ENCODE data around the gene RBM6. TPM values are rescaled to one million over a fixed set of nuclear protein-coding genes. Genes with fewer than 3 reads are reported as not detected.

The RBM6 gene
- total and polyA plus RNA-seq, 9 of the 15 experiments (the other 6 are each of a cell fraction or from before 2014, with no cell fraction given): 19.9 to 82.2 (median 57.8) TPM

DNA sequence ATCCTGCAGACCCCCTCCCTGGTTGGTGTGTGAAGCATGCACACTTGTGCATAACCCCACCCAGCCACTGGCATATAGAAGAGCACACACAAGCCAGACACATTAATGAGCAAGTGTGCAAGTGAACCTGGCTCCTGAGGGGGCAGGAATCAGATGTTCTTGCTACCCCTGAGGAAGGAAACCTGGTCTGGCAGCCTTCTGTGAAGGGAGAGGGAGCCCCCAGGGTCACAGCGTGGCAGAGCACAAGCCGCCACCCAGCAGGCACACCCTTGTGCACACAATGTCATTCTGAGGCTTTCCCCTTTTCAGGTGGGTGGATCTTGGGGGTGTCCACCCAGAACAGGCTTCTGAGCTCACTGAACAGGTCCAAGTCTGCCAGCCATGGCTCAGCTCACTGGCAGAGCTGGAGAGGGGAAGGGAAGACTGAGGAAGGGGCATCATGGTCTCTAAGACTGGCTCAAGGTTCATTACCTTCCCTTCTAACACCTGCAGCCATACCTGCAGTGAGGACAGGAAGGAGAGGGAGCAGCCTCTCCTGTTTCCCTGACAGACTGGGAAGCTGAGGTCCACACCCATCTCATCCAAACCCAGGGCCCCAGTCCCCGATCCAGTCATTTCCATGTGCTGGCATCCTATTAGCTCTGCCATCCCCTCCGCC, 183.6 kb downstream of the RBM6 start:
- Histone ChIP-seq H3K9ac (ENCODE audit: insufficient read depth in 1 of 2, low read depth in 2 of 2, low read length in 2 of 2) (no peak overlapping the region; a peak in 1 of 4 replicates), H3K36me3 (ENCODE audit: control insufficient read depth, insufficient read depth, low read length) (peaks cover 20% of the 10 kb centered on the region; the same call in 2 of the 3 replicates), H3K27ac (ENCODE audit: extremely low read depth, low read depth, low read length) (no peak overlapping the region), H3K4me2 (ENCODE audit: insufficient read depth, low read length) (no peak overlapping the region), H3K9me3 (replicated peaks; ENCODE audit: control insufficient read depth, insufficient read depth, low read depth, low read length) (no peaks in the 10 kb centered on the region), H3K4me1 (replicated peaks in 1 of 2; ENCODE audit: control insufficient read depth in 2 of 2, insufficient read depth in 2 of 2, low read length in 2 of 2) (peaks cover 0 to 17% of the 10 kb centered on the region in 2 experiments; a peak in 2 of 5 replicates), H3K4me3 (no peak overlapping the region), H4K20me1 (replicated peaks; ENCODE audit: control insufficient read depth, insufficient read depth, low read length) (peaks cover 12% of the 10 kb centered on the region), H3K27me3 (ENCODE audit: control insufficient read depth in 2 of 2, insufficient read depth in 2 of 2, low read length in 2 of 2) (no peaks in the 10 kb centered on the region), H3K79me2 (ENCODE audit: control insufficient read depth, insufficient read depth, low read length) (no peaks in the 10 kb centered on the region), H2AFZ (ENCODE audit: low read depth, low read length) (no peak overlapping the region), H3K9me1 (ENCODE audit: control insufficient read depth, insufficient read depth, low read length) (no peaks in the 10 kb centered on the region)
- intact Hi-C loops (cut with micrococcal nuclease) (loop anchor here (5.0 kb wide), 1 partner anchor 149 kb away; no protein-coding TSS in a partner anchor), in situ Hi-C loops (cut with MboI) (loop anchor here (5.0 kb wide), 1 partner anchor 59 kb away; no protein-coding TSS in a partner anchor)
- BruUV-seq (replicated peaks): no TSS peak
- no peak for TF ChIP-seq ZBTB8A (IDR thresholded peaks at IDR 0.05; ENCODE audit: partially characterized antibody)
- WGBS (ENCODE audit: insufficient coverage, low coverage, missing lambda C conversion rate): 0% methylated on average over 2 of the region's 4 CpGs
- ATAC-seq: no peak
- POLR2A ChIA-PET: interaction anchor here (0.8 to 2.2 kb wide), 2 partner anchors 10 to 11 kb away, joined by 3 to 10 read pairs; no protein-coding TSS in a partner anchor
- CTCF ChIA-PET (ENCODE audit: low intra/inter-chr PET ratio): interaction anchor here (4.4 kb wide), 1 partner anchor 66 kb away, joined by 34 read pairs; no protein-coding TSS in a partner anchor
- FAIRE-seq: no peak
- no peak for DNase-seq (ENCODE audit: extremely low read depth in 1 of 4, low spot score in 3 of 4)

DNA sequence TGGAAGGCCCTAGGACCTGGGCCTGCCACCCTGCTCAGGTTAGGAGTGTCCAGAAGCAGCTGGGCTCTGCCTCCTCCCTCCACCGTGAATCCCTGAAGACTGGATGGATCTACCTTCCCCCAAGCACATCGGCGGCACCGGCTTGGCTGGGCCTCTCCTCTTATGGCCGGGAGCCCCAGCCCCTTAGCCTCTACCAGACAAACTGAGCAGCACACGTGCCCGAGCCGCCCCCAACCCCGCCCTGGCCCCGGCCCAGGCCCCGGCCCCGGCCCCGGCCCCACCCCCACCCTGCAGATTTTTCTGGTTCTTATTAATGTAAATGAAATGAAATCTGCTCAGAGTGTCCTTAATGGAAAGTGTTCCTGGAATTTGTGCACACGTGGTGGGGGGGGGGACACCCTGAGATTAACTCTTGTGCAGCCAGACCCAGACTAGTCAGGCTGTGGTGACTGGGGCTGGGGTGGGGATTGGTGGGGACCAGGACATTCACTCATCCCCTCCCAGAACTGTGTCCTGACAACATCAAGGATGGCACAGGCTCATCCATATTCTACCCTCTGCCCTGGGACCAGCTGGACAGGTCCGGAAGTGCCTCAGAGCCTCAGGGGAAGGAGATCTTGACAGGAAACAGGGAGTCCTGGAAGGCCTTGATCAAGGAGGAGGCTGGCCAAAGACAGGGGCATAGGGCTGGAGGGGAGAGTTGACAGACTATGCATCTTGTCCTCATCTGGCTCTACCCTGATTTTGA, 184.3 kb downstream of the RBM6 start:
- 13% methylated on average over 4 of the region's 15 CpGs for WGBS (ENCODE audit: insufficient coverage, low coverage, missing lambda C conversion rate)
- Histone ChIP-seq H2AFZ (ENCODE audit: low read depth, low read length) (no peak overlapping the region), H3K4me2 (ENCODE audit: insufficient read depth, low read length) (no peak overlapping the region), H3K27ac (ENCODE audit: extremely low read depth, low read depth, low read length) (no peak overlapping the region), H3K36me3 (ENCODE audit: control insufficient read depth, insufficient read depth, low read length) (peaks cover 14% of the 10 kb centered on the region; the same call in 1 of the 3 replicates), H4K20me1 (replicated peaks; ENCODE audit: control insufficient read depth, insufficient read depth, low read length) (peaks cover 12% of the 10 kb centered on the region), H3K4me1 (replicated peaks in 1 of 2; ENCODE audit: control insufficient read depth in 2 of 2, insufficient read depth in 2 of 2, low read length in 2 of 2) (peaks cover 0 to 17% of the 10 kb centered on the region in 2 experiments; a peak in 2 of 5 replicates), H3K9me1 (ENCODE audit: control insufficient read depth, insufficient read depth, low read length) (no peaks in the 10 kb centered on the region), H3K9ac (ENCODE audit: insufficient read depth in 1 of 2, low read depth in 2 of 2, low read length in 2 of 2) (no peak overlapping the region; a peak in 1 of 4 replicates), H3K27me3 (ENCODE audit: control insufficient read depth in 2 of 2, insufficient read depth in 2 of 2, low read length in 2 of 2) (no peaks in the 10 kb centered on the region), H3K4me3 (no peak overlapping the region), H3K9me3 (replicated peaks; ENCODE audit: control insufficient read depth, insufficient read depth, low read depth, low read length) (no peaks in the 10 kb centered on the region), H3K79me2 (ENCODE audit: control insufficient read depth, insufficient read depth, low read length) (no peaks in the 10 kb centered on the region)
- BruUV-seq (replicated peaks): no TSS peak
- intact Hi-C loops (cut with micrococcal nuclease): loop anchor here (5.0 kb wide), 1 partner anchor 148 kb away; no protein-coding TSS in a partner anchor
- ATAC-seq (no peak), FAIRE-seq (no peak), DNase-seq (ENCODE audit: extremely low read depth in 1 of 4, low spot score in 3 of 4) (no peak)
- in situ Hi-C loops (cut with MboI): loop anchor here (5.0 kb wide), 1 partner anchor 58 kb away; no protein-coding TSS in a partner anchor
- ChIA-PET POLR2A (interaction anchor here (2.2 kb wide), 1 partner anchor 9 kb away, joined by 10 read pairs; no protein-coding TSS in a partner anchor), CTCF (ENCODE audit: low intra/inter-chr PET ratio) (no interaction called here)
- no peak for TF ChIP-seq OTX1 (CRISPR knock-in tag; IDR thresholded peaks at IDR 0.05)
- TF ChIP-seq SIN3A (IDR thresholded peaks at IDR 0.05; ENCODE audit: borderline replicate concordance in 2 of 2, control insufficient read depth in 1 of 2, low read depth in 2 of 2, low read length in 2 of 2): no peak
- TF ChIP-seq NR2C1 (IDR thresholded peaks at IDR 0.05): no peak
- no peak for TF ChIP-seq NR2C1 (tag; IDR thresholded peaks at IDR 0.05)
- TF ChIP-seq FOXJ3 (CRISPR knock-in tag; IDR thresholded peaks at IDR 0.05): no peak
- TF ChIP-seq, protein P1, sequence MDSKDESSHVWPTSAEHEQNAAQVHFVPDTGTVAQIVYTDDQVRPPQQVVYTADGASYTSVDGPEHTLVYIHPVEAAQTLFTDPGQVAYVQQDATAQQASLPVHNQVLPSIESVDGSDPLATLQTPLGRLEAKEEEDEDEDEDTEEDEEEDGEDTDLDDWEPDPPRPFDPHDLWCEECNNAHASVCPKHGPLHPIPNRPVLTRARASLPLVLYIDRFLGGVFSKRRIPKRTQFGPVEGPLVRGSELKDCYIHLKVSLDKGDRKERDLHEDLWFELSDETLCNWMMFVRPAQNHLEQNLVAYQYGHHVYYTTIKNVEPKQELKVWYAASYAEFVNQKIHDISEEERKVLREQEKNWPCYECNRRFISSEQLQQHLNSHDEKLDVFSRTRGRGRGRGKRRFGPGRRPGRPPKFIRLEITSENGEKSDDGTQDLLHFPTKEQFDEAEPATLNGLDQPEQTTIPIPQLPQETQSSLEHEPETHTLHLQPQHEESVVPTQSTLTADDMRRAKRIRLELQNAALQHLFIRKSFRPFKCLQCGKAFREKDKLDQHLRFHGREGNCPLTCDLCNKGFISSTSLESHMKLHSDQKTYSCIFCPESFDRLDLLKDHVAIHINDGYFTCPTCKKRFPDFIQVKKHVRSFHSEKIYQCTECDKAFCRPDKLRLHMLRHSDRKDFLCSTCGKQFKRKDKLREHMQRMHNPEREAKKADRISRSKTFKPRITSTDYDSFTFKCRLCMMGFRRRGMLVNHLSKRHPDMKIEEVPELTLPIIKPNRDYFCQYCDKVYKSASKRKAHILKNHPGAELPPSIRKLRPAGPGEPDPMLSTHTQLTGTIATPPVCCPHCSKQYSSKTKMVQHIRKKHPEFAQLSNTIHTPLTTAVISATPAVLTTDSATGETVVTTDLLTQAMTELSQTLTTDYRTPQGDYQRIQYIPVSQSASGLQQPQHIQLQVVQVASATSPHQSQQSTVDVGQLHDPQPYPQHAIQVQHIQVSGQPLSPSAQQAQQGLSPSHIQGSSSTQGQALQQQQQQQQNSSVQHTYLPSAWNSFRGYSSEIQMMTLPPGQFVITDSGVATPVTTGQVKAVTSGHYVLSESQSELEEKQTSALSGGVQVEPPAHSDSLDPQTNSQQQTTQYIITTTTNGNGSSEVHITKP (IDR thresholded peaks at IDR 0.05; ENCODE audit: partially characterized antibody): no peak
